ENCODE measurements around the gene RAB1B. TPM values are rescaled to one million over a fixed set of nuclear protein-coding genes. Genes with fewer than 3 reads are reported as not detected.

RAB1B gene
- total RNA-seq, 1 donor from 2014 or later = 72.7 TPM

- peak overlapping the region; percentile 92 to 97 for H3K4me3 ChIP-seq
- no peak for DNase-seq (ENCODE audit: extremely low spot score in 2 of 2)
- H3K36me3 ChIP-seq = peaks cover 0 to 32% of the 10 kb centered on the region in 2 donors
- no peaks in the 10 kb centered on the region for H3K9me3 ChIP-seq
- TF ChIP-seq POLR2AphosphoS5 (IDR thresholded peaks at IDR 0.05; ENCODE audit: insufficient read depth in 1 of 2, low read depth in 1 of 2) (no peak), CTCF (IDR thresholded peaks at IDR 0.05) (no peak), POLR2A (IDR thresholded peaks at IDR 0.05) (no peak)
- no peaks in the 10 kb centered on the region for H3K27me3 ChIP-seq
- intact Hi-C loops (cut with DNase I) = no loop called here
- H3K27ac ChIP-seq = peak overlapping the region; percentile 98
- H3K4me1 ChIP-seq = peaks cover 49% of the 10 kb centered on the region
Observed at GRCh38 chr11:66268952-66269905, 790 bp downstream of the RAB1B start.

- no peak overlapping the region for H3K4me3 ChIP-seq
- H3K36me3 ChIP-seq = peaks cover 0 to 50% of the 10 kb centered on the region in 2 donors
- no peak for DNase-seq (ENCODE audit: extremely low spot score in 2 of 2)
- TF ChIP-seq CTCF (IDR thresholded peaks at IDR 0.05) (no peak), POLR2AphosphoS5 (IDR thresholded peaks at IDR 0.05; ENCODE audit: insufficient read depth in 1 of 2, low read depth in 1 of 2) (no peak), POLR2A (IDR thresholded peaks at IDR 0.05) (no peak)
- H3K27ac ChIP-seq = no peak overlapping the region
- H3K27me3 ChIP-seq = no peaks in the 10 kb centered on the region
- H3K9me3 ChIP-seq = no peaks in the 10 kb centered on the region
- intact Hi-C loops (cut with DNase I) = loop anchor here (1.0 kb wide), 1 partner anchor 41 kb away; no protein-coding TSS in a partner anchor
- peaks cover 45% of the 10 kb centered on the region for H3K4me1 ChIP-seq
Observed at GRCh38 chr11:66271816-66272215, 3.4 kb downstream of the RAB1B start.

GRCh38 chr11:66272596-66272995 lies 4.2 kb downstream of the RAB1B start:
- peaks cover 0 to 50% of the 10 kb centered on the region in 2 donors for H3K36me3 ChIP-seq
- intact Hi-C loops (cut with DNase I) = loop anchor here (1.0 kb wide), 1 partner anchor 41 kb away; no protein-coding TSS in a partner anchor
- H3K27me3 ChIP-seq = no peaks in the 10 kb centered on the region
- no peak overlapping the region for H3K4me3 ChIP-seq
- DNase-seq (ENCODE audit: extremely low spot score in 2 of 2) = no peak
- TF ChIP-seq POLR2A (IDR thresholded peaks at IDR 0.05) (no peak), CTCF (IDR thresholded peaks at IDR 0.05) (no peak), POLR2AphosphoS5 (IDR thresholded peaks at IDR 0.05; ENCODE audit: insufficient read depth in 1 of 2, low read depth in 1 of 2) (no peak)
- peaks cover 46% of the 10 kb centered on the region for H3K4me1 ChIP-seq
- H3K27ac ChIP-seq = no peak overlapping the region
- no peaks in the 10 kb centered on the region for H3K9me3 ChIP-seq

GRCh38 chr11:66274219-66274618 lies 5.8 kb downstream of the RAB1B start:
- intact Hi-C loops (cut with DNase I) = no loop called here
- TF ChIP-seq CTCF (IDR thresholded peaks at IDR 0.05) = no peak
- TF ChIP-seq POLR2AphosphoS5 (IDR thresholded peaks at IDR 0.05; ENCODE audit: insufficient read depth in 1 of 2, low read depth in 1 of 2) = no peak
- no peak for TF ChIP-seq POLR2A (IDR thresholded peaks at IDR 0.05)
- no peak for DNase-seq (ENCODE audit: extremely low spot score in 2 of 2)

GRCh38 chr11:66275396-66275795 lies 7.0 kb downstream of the RAB1B start:
- no peak for DNase-seq (ENCODE audit: extremely low spot score in 2 of 2)
- Histone ChIP-seq H3K4me3 (no peak overlapping the region), H3K36me3 (peaks cover 0 to 50% of the 10 kb centered on the region in 2 donors), H3K9me3 (no peaks in the 10 kb centered on the region), H3K27ac (no peak overlapping the region), H3K4me1 (peaks cover 41% of the 10 kb centered on the region), H3K27me3 (no peaks in the 10 kb centered on the region)
- TF ChIP-seq POLR2AphosphoS5 (IDR thresholded peaks at IDR 0.05; ENCODE audit: insufficient read depth in 1 of 2, low read depth in 1 of 2) (no peak), CTCF (IDR thresholded peaks at IDR 0.05) (no peak), POLR2A (IDR thresholded peaks at IDR 0.05) (no peak)
- intact Hi-C loops (cut with DNase I) = no loop called here

More at GRCh38 chr11:66274219-66274618, 5.8 kb downstream of the RAB1B start:
- Histone ChIP-seq H3K36me3 (peaks cover 0 to 50% of the 10 kb centered on the region in 2 donors), H3K4me3 (no peak overlapping the region), H3K27me3 (no peaks in the 10 kb centered on the region), H3K4me1 (peaks cover 53% of the 10 kb centered on the region), H3K9me3 (no peaks in the 10 kb centered on the region), H3K27ac (no peak overlapping the region)

Data from vagina (tissue), 2 donors.